Natural killer cell (primary cell): ENCODE data around the gene SLC1A2. TPM values are rescaled to one million over a fixed set of nuclear protein-coding genes. Genes with fewer than 3 reads are reported as not detected.

ENCODE experiments used
- ATAC-seq, 3 donors: fragments of 150-1000 bp in 2 of 3; fragments of 200-7000 bp in 1 of 3; cut with Tn5 transposase; 1 replicate in 1 of 3; 2 replicates in 2 of 3; pipeline ENCODE4 v1.10.0; 2021; ENCODE audit warnings: mild to moderate bottlenecking in 2 of 3, moderate library complexity in 2 of 3
- DNase-seq, 2 donors: peaks; one replicate each; pipeline versions ENCODE4 v3.0.0 to v3.0.0-alpha.2; 2013 to 2021; ENCODE audit warnings: mixed read lengths in 1 of 2
- H3K27ac ChIP-seq: one replicate; pipeline ENCODE4 v1.5.1; 2013; ENCODE audit warnings: mild to moderate bottlenecking, low read length
- H3K27me3 ChIP-seq: one replicate; pipeline ENCODE4 v1.6.1; 2013; ENCODE audit warnings: low read length; ENCODE audit not compliant: control insufficient read depth, insufficient read depth
- H3K36me3 ChIP-seq: one replicate; pipeline ENCODE4 v1.6.1; 2013; ENCODE audit warnings: low read length; ENCODE audit not compliant: control insufficient read depth, insufficient read depth
- H3K4me1 ChIP-seq: one replicate; pipeline ENCODE4 v1.6.1; 2013; ENCODE audit warnings: low read length; ENCODE audit not compliant: control insufficient read depth, insufficient read depth
- H3K4me3 ChIP-seq: one replicate; pipeline ENCODE4 v1.5.1; 2013; ENCODE audit warnings: low read length
- H3K9me3 ChIP-seq: one replicate; pipeline ENCODE4 v1.6.1; 2013; ENCODE audit warnings: low read length; ENCODE audit not compliant: control insufficient read depth, insufficient read depth
- H3K27ac Mint-ChIP-seq, 2 donors: one replicate each; pipeline ENCODE4 v1.8.0; 2022; ENCODE audit warnings: mild to moderate bottlenecking in 2 of 2, mixed read lengths in 2 of 2, moderate library complexity in 1 of 2
- H3K27me3 Mint-ChIP-seq, 2 donors: one replicate each; pipeline ENCODE4 v1.8.0; 2022; ENCODE audit warnings: low read depth in 2 of 2, mixed read lengths in 2 of 2
- H3K36me3 Mint-ChIP-seq: one replicate; pipeline ENCODE4 v1.8.0; 2022; ENCODE audit warnings: mixed read lengths
- H3K4me1 Mint-ChIP-seq, 2 donors: one replicate each; pipeline ENCODE4 v1.8.0; 2022; ENCODE audit warnings: mixed read lengths in 2 of 2
- H3K4me3 Mint-ChIP-seq: one replicate; pipeline ENCODE4 v1.8.0; 2022; ENCODE audit warnings: mild to moderate bottlenecking, moderate library complexity, mixed read lengths
- H3K9me3 Mint-ChIP-seq, 2 donors: one replicate each; pipeline ENCODE4 v1.8.0; 2022; ENCODE audit warnings: mixed read lengths in 2 of 2
- CTCF ChIP-seq: fragments of 200-600 bp; IDR thresholded peaks from one replicate; pipeline ENCODE4 v1.8.0; 2022; ENCODE audit warnings: antibody characterized with exemption
- WGBS: methylation state at CpG from one replicate; pipeline ENCODE4 v1.1.7; 2013; ENCODE audit warnings: missing lambda C conversion rate; ENCODE audit not compliant: insufficient coverage; 5-methylcytosine and 5-hydroxymethylcytosine counted together
- intact Hi-C: fragments of 100-400 bp; cut with micrococcal nuclease; formaldehyde crosslinking; loops from one replicate; pipeline ENCODE4 v1.14.2; 2022
- total RNA-seq, 4 donors: library from RNA; stranded (reverse); fragments of 120-200 nt in 1 of 4; gene quantifications; one replicate each; pipeline versions ENCODE4 v1.2.3 to v1.2.4, GENCODE V29; 2013 to 2022

SLC1A2 gene
- total RNA-seq, 3 donors from 2014 or later (not counting 1 experiment from before 2014, with no cell fraction given), result 0.02 TPM; not detected in 2

GRCh38 chr11:35420371-35420770 is 1.0 kb upstream of the SLC1A2 start:
- Histone ChIP-seq H3K4me3 (no peak overlapping the region), H3K36me3 (no peaks in the 10 kb centered on the region), H3K27me3 (peaks cover 39% of the 10 kb centered on the region), H3K4me1 (peaks cover 11% of the 10 kb centered on the region), H3K27ac (no peak overlapping the region), H3K9me3 (no peaks in the 10 kb centered on the region)
- Mint-ChIP-seq H3K4me3 (no peak overlapping the region), H3K9me3 (no peaks in the 10 kb centered on the region), H3K36me3 (no peaks in the 10 kb centered on the region), H3K27ac (no peak overlapping the region), H3K27me3 (peaks cover 60 to 80% of the 10 kb centered on the region in 2 donors), H3K4me1 (peaks cover 0 to 5% of the 10 kb centered on the region in 2 donors)
- no peak for TF ChIP-seq CTCF
- intact Hi-C loops, result no loop called here
- WGBS, result 8% methylated on average over 17 of the region's 17 CpGs
- DNase-seq (no peak), ATAC-seq (no peak)

- intact Hi-C loops, result no loop called here
- ATAC-seq (no peak), DNase-seq (no peak)
- Mint-ChIP-seq H3K27ac (no peak overlapping the region), H3K9me3 (no peaks in the 10 kb centered on the region), H3K36me3 (no peaks in the 10 kb centered on the region), H3K4me3 (no peak overlapping the region), H3K4me1 (peaks cover 0 to 5% of the 10 kb centered on the region in 2 donors), H3K27me3 (peaks cover 59 to 76% of the 10 kb centered on the region in 2 donors)
- no peaks in the 10 kb centered on the region for H3K9me3 ChIP-seq
- H3K27me3 ChIP-seq, result peaks cover 42% of the 10 kb centered on the region
- WGBS, result 1% methylated on average over 41 of the region's 41 CpGs
- no peaks in the 10 kb centered on the region for H3K36me3 ChIP-seq
- no peak overlapping the region for H3K27ac ChIP-seq
- no peak overlapping the region for H3K4me3 ChIP-seq
- TF ChIP-seq CTCF, result no peak
- peaks cover 11% of the 10 kb centered on the region for H3K4me1 ChIP-seq
These were observed 524 bp upstream of the SLC1A2 start for GRCh38 chr11:35419830-35420333.

GRCh38 chr11:35418282-35419183 is 825 bp downstream of the SLC1A2 start:
- no peak for TF ChIP-seq CTCF
- WGBS, result 4% methylated on average over 69 of the region's 69 CpGs
- Histone ChIP-seq H3K36me3 (no peaks in the 10 kb centered on the region), H3K9me3 (no peaks in the 10 kb centered on the region), H3K27ac (no peak overlapping the region), H3K4me1 (peaks cover 11% of the 10 kb centered on the region), H3K4me3 (no peak overlapping the region), H3K27me3 (peaks cover 35% of the 10 kb centered on the region)
- DNase-seq, result no peak
- peaks cover 0 to 5% of the 10 kb centered on the region in 2 donors for H3K4me1 Mint-ChIP-seq
- intact Hi-C loops, result no loop called here
- no peaks in the 10 kb centered on the region for H3K36me3 Mint-ChIP-seq
- ATAC-seq, result no peak
- H3K27me3 Mint-ChIP-seq, result peaks cover 62 to 82% of the 10 kb centered on the region in 2 donors
- no peaks in the 10 kb centered on the region for H3K9me3 Mint-ChIP-seq
- no peak overlapping the region for H3K27ac Mint-ChIP-seq
- peak overlapping the region; percentile 61 for H3K4me3 Mint-ChIP-seq
